DOHH2 (cell line): ENCODE measurements around the gene MAP4K3.

Experiments used
- EZH2phosphoT487 ChIP-seq: fragments of 200-600 bp; sonication (generic); IDR thresholded peaks from 2 replicates; pipeline ENCODE4 v1.6.1; 2017; ENCODE audit warnings: borderline replicate concordance, mild to moderate bottlenecking, antibody characterized with exemption, low read length, moderate library complexity, mixed read lengths
- TF ChIP-seq, protein P1 (sequence below): fragments of 200-600 bp; sonication (generic); IDR thresholded peaks from one replicate; pipeline ENCODE4 v1.5.1; 2014; ENCODE audit warnings: antibody characterized with exemption, mild to moderate bottlenecking, low read depth, low read length; ENCODE audit not compliant: poor library complexity, severe bottlenecking

DNA sequence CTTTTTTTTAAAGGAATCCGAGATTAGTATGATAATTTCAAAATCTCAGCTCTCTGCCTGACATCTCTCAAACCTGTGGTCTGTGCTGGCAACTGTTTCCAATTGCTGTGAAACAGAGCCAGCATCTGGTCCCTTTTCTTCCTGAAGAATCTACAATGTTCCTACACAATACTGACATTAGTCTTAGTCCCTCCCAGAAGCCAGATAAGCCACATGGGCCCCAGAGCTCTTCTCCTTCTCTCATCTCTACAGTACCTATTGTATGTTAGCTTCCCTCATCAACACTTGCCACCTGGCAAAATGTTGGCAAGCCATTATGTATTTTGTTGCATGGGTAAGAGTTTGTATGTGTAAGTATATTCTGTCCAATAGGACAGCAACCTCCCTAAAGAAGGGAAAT lies 130.5 kb downstream of the MAP4K3 start:
- TF ChIP-seq, protein P1, sequence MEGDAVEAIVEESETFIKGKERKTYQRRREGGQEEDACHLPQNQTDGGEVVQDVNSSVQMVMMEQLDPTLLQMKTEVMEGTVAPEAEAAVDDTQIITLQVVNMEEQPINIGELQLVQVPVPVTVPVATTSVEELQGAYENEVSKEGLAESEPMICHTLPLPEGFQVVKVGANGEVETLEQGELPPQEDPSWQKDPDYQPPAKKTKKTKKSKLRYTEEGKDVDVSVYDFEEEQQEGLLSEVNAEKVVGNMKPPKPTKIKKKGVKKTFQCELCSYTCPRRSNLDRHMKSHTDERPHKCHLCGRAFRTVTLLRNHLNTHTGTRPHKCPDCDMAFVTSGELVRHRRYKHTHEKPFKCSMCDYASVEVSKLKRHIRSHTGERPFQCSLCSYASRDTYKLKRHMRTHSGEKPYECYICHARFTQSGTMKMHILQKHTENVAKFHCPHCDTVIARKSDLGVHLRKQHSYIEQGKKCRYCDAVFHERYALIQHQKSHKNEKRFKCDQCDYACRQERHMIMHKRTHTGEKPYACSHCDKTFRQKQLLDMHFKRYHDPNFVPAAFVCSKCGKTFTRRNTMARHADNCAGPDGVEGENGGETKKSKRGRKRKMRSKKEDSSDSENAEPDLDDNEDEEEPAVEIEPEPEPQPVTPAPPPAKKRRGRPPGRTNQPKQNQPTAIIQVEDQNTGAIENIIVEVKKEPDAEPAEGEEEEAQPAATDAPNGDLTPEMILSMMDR: no peak
- TF ChIP-seq EZH2phosphoT487: no peak
